ENCODE results near the gene XYLT1.

Gene XYLT1

DNA sequence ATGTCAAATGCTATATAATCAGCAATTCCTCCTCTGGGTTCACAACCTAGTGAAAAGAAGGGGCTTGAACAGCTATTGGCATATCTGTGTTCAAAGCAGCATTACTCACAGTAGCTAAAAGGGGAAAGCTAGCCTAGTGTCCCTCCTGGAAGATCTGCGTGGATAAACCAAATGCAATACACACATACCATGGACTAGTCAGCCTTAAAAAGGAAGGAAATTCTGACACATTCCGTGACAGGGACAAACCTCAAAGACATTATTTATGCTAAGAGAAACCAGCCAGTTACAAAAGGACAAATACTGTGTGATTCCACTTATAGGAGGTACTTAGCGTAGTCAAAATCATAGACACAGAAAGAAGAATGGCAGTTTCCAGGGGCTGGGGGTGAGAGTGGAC lies 90.1 kb downstream of the XYLT1 start:
- no peak overlapping the region for H3K4me3 ChIP-seq (ENCODE audit: low read depth, low read length)
- no peaks in the 10 kb centered on the region for H3K36me3 ChIP-seq (ENCODE audit: control insufficient read depth in 2 of 2, insufficient read depth in 1 of 2, low read length in 2 of 2)
- no peaks in the 10 kb centered on the region for H3K9me3 ChIP-seq (ENCODE audit: control insufficient read depth, insufficient read depth, low read depth, low read length)
- H3K27ac ChIP-seq (ENCODE audit: extremely low read depth, low read depth, low read length), result no peak overlapping the region
- POLR2A ChIA-PET, result no interaction called here
- CTCF ChIA-PET, result interaction anchor here (0.6 kb wide), 1 partner anchor 86 kb away, joined by 3 read pairs; no protein-coding TSS in a partner anchor
- no peaks in the 10 kb centered on the region for H3K4me1 ChIP-seq (ENCODE audit: control insufficient read depth, insufficient read depth, low read length)
- TF ChIP-seq ZFP37 (tag by site-specific recombination; IDR thresholded peaks at IDR 0.05) (no peak), ZNF175 (tag by site-specific recombination; IDR thresholded peaks at IDR 0.05) (no peak), ZNF530 (tag by site-specific recombination; IDR thresholded peaks at IDR 0.05; ENCODE audit: low read depth) (no peak), ZBTB17 (tag by site-specific recombination; IDR thresholded peaks at IDR 0.05) (no peak), ZNF843 (tag by site-specific recombination; IDR thresholded peaks at IDR 0.05) (no peak), ZNF521 (tag by site-specific recombination; IDR thresholded peaks at IDR 0.05) (no peak), OSR2 (tag by site-specific recombination; IDR thresholded peaks at IDR 0.05) (no peak), KLF17 (tag by site-specific recombination; IDR thresholded peaks at IDR 0.05) (no peak), ZNF350 (tag by site-specific recombination; IDR thresholded peaks at IDR 0.05) (no peak), SALL2 (tag by site-specific recombination; IDR thresholded peaks at IDR 0.05; ENCODE audit: borderline replicate concordance) (no peak), ZNF488 (tag by site-specific recombination; IDR thresholded peaks at IDR 0.05) (no peak), ZNF184 (tag by site-specific recombination; IDR thresholded peaks at IDR 0.05) (no peak), ZNF76 (tag by site-specific recombination; IDR thresholded peaks at IDR 0.05; ENCODE audit: borderline replicate concordance, low read depth) (no peak), ZNF48 (tag by site-specific recombination; IDR thresholded peaks at IDR 0.05) (no peak), MEIS1 (CRISPR knock-in tag; IDR thresholded peaks at IDR 0.05; ENCODE audit: borderline replicate concordance) (no peak), ZNF558 (tag by site-specific recombination; IDR thresholded peaks at IDR 0.05) (no peak), ZNF704 (tag by site-specific recombination; IDR thresholded peaks at IDR 0.05) (no peak)
- TF ChIP-seq, protein P1, sequence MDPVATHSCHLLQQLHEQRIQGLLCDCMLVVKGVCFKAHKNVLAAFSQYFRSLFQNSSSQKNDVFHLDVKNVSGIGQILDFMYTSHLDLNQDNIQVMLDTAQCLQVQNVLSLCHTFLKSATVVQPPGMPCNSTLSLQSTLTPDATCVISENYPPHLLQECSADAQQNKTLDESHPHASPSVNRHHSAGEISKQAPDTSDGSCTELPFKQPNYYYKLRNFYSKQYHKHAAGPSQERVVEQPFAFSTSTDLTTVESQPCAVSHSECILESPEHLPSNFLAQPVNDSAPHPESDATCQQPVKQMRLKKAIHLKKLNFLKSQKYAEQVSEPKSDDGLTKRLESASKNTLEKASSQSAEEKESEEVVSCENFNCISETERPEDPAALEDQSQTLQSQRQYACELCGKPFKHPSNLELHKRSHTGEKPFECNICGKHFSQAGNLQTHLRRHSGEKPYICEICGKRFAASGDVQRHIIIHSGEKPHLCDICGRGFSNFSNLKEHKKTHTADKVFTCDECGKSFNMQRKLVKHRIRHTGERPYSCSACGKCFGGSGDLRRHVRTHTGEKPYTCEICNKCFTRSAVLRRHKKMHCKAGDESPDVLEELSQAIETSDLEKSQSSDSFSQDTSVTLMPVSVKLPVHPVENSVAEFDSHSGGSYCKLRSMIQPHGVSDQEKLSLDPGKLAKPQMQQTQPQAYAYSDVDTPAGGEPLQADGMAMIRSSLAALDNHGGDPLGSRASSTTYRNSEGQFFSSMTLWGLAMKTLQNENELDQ (tag by site-specific recombination; IDR thresholded peaks at IDR 0.05; ENCODE audit: low read depth), result no peak

- no peak for TF ChIP-seq ZBTB44 (tag by site-specific recombination; IDR thresholded peaks at IDR 0.05)
- no peak for TF ChIP-seq HOXA7 (CRISPR knock-in tag; IDR thresholded peaks at IDR 0.05; ENCODE audit: borderline replicate concordance)
- no peak for TF ChIP-seq ZNF248 (tag by site-specific recombination; IDR thresholded peaks at IDR 0.05)
- no peak for TF ChIP-seq ZBTB7A (tag by site-specific recombination; IDR thresholded peaks at IDR 0.05; ENCODE audit: low read depth)
- no peak for TF ChIP-seq ZNF274 (IDR thresholded peaks at IDR 0.05; ENCODE audit: low read length)
- no peak for TF ChIP-seq ZNF274 (tag by site-specific recombination; IDR thresholded peaks at IDR 0.05; ENCODE audit: borderline replicate concordance)
- no peak for TF ChIP-seq ZFHX2 (tag by site-specific recombination; conservative IDR thresholded peaks at IDR 0.05)
- TF ChIP-seq ZNF211 (tag by site-specific recombination; IDR thresholded peaks at IDR 0.05; ENCODE audit: low read depth), result no peak
- ChIA-PET POLR2A (no interaction called here), CTCF (no interaction called here)
- Histone ChIP-seq H3K4me3 (ENCODE audit: low read depth, low read length) (no peak overlapping the region), H3K36me3 (ENCODE audit: control insufficient read depth in 2 of 2, insufficient read depth in 1 of 2, low read length in 2 of 2) (no peaks in the 10 kb centered on the region), H3K4me1 (ENCODE audit: control insufficient read depth, insufficient read depth, low read length) (no peaks in the 10 kb centered on the region), H3K9me3 (ENCODE audit: control insufficient read depth, insufficient read depth, low read depth, low read length) (no peaks in the 10 kb centered on the region), H3K27ac (ENCODE audit: extremely low read depth, low read depth, low read length) (no peak overlapping the region)
Measured at GRCh38 chr16:17379121-17379571, 91.6 kb downstream of the XYLT1 start.

Measured in HEK293 (cell line).